DMS79 (cell line): ENCODE results near the gene CDC20.

Experiments
- DNase-seq: peaks from one replicate; lab custom pipeline; 2025; lab: John Stamatoyannopoulos, UW

CDC20 gene

DNA sequence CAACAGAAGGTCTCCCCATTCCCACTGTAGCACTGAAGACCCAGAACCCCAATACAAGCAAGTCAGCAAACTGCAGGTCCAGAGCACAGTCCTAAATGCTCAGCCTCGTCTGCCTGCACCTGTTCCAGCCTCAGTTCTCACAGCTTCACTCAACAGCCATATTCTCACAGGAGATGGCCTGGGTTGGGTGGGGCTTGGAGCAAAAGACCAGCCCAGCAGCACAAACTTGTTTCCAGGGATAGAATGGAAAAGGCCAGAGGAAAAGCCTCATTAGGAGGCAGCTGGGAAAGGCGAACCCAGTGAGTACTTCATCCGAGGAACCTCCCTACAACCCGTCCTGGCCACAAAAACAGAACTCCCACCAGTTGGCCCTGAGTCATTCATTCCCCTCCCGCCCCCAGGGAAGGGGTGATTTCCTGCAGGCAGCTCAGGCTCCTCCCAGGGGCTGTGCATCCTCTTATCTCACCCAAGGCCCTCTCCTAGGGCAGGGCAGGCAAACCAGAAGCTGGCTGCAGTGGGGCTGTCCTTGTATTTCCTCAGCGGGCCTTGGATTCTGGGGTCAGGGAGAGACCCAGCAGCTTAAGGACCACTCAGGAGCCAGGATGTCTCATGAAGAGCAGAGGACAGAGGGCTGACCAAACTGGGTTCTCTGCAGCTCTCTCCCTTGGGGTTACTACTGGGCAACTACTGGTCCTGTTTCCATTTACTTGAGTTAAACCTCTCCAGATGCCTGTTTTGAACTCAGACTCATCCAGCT, 28.6 kb upstream of the CDC20 start:
- DNase-seq, result no peak

DNA sequence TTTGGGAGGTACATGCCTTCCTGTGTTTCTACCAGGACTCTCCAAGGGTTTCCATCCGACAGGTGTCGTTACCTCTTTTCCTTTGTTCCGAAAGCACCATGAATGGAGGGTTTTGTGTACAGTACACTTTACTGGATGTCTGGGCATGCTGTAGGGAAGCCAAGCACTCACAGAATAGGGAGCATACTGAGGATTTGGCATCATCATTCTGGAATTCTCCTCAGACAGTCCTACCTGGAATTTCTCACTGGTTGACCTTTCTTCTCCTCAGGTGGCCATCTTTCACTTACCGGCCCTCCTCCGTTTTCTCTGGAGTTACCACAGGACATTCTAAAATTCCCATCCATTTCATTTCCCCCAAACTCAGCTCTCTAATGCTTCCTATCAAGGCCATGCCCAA, 27.1 kb upstream of the CDC20 start:
- DNase-seq, result no peak

- DNase-seq, result no peak
Observed at GRCh38 chr1:43334453-43335205, 24.2 kb upstream of the CDC20 start.

DNA sequence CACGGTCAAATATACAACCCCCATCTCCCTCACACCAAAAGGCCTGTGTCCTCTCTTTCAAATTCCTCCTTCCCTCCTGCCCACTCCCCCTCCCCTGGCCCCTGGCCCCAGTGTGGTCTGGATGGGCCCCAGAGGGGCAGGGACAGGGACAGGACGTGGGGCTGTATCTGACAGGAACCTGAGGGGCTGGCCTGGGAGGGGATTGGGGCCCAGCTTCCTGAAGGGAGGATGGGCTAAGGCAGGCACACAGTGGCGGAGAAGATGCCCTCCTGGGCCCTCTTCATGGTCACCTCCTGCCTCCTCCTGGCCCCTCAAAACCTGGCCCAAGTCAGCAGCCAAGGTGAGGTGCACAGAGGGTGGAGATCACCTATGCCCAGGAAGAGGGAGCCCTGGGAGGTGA, 21.2 kb upstream of the CDC20 start, which contains the start of gene MPL:
MPL (plus strand) TSS at position 231 of the 400 bp plus-strand sequence; CDS start at position 262, 31 bp downstream.
- no peak for DNase-seq

GRCh38 chr1:43338001-43338400, 20.8 kb upstream of the CDC20 start:
- DNase-seq, result no peak

DNA sequence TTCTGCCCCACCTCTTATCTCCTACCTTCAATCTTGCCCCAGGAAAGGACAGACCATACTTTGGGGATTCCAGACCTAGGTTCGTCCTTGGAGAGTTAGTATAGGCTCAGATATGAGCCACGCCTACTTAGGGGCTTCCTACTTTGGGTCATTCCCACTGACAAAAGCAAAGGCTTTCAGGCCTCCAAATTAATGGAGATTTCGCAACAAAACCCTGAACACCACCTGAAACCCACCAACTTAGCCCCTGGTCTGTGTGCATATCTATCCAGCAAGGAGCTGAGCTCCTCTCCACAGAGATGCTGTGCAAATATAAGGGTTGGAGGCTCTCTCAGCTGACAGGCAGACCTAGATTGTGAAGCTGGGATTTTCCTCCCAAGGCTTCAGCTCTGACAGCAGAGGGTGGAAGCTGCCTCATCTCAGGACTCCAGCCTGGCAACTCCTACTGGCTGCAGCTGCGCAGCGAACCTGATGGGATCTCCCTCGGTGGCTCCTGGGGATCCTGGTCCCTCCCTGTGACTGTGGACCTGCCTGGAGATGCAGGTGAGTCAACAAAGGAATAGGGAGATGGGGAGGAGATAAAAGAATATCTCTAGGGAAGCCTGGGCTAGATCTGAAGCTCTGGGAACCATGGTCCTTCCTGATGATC, 19.1 kb upstream of the CDC20 start:
- no peak for DNase-seq

DNA sequence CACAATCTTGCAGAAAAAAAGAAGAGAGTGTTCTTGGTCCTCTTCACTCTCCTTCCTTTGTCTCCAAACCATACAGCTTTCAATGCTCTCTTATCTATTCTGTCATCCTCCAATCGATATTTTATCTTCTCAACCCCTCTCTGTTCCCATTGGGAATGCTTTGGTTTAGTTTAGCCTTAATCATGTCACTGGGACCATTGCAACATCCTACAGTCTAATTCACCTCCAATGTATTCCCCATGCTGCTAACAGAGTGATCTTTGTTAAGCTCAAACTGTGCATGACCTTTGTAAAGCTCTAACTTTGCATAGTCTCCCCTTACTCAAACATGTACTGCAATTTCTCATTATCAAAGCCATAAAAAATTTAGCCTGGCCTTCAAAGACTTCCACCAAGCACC, 18.2 kb upstream of the CDC20 start:
- no peak for DNase-seq

- DNase-seq, result no peak
Observed at GRCh38 chr1:43344267-43344850, 14.4 kb upstream of the CDC20 start.

- no peak for DNase-seq
Observed at GRCh38 chr1:43345120-43345519, 13.7 kb upstream of the CDC20 start.

DNA sequence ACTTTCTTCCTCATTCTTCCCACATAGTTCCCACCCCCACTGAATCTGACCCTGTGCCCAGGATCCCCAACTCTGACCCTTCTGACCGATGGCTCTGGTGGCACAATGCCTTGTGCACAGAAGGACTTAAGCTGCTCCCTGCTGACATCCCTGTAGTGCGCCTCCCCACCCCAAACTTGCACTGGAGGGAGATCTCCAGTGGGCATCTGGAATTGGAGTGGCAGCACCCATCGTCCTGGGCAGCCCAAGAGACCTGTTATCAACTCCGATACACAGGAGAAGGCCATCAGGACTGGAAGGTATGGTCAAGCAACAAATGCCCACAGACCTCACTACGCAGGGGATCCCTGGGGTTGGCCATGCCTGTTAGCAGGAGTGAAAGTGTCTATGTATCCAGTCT, 12.1 kb upstream of the CDC20 start:
- no peak for DNase-seq

DNA sequence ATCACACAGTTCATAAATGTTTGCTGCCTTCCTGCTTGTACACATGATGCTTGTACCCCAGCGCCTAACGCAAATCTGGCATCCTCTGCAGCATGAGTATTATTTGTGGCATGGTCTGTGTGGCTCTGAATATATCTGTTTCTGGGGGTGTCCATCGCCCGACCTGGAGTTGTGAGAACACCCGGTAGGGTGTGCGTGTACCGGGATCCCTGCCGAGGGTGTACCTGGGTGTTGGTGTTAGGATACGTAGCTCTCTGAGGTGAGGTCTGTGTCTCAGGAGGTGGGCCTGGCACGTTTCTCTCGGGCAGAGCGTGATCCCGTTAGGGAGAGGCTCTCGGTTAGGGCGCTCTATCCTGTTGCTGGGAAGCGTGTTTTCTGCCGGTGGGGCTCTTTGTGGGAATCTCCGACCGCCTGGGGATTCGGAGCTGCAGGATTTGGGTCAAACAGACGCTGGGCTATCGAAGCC, 10.4 kb upstream of the CDC20 start:
- peak; percentile 77 for DNase-seq

GRCh38 chr1:43348809-43349593, 9.8 kb upstream of the CDC20 start:
- DNase-seq, result peak; percentile 95

DNA sequence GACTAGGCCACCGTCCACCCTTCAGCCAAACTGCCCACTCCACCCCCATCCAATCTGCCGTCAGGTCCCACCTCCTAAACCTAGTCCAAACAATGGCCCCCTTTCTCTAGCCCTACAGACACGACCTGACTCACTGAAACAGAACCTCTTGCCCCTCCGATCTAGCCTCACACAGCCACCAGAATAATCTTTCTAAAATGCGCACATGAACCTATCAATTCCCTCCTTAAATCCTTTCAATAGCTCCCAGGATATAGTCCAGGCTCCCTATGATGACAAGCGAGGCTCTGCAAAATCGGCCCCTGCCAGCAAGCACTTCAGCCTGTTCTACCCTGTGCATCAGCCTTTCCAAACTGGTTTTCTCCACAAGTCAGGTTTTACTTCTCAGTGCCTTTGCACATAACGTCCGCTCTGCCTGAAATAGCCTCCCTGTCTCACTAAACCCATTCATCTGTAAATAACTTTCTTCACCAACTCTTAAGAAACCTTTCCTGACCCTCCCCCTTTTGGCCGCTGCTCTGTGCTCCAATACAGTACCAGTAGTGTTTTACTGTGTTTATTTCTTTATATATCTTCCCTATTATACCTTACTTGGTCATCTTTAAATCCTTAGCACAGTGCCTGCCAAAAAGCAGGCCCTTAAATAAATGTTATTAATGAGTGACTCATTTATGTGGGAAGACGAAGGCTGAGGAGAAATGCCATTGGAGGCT, 9.0 kb upstream of the CDC20 start:
- DNase-seq, result no peak

DNA sequence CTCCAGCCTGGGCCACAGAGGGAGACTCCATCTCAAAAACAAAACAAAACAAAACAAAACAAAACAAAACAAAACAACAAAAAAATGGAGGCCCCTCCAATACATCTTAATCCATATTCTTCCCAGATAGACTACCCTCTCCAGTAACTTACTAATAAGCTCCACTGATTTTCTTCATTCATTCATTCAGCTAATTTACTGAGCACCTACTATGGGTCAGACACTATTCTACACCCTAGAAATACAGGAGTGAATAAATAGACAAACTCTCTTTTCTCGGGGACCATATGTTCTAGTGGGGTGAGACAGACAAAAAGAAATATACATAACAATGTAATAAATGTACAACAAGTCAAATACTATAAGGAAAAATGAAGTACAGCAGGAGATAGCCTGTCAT, 7.8 kb upstream of the CDC20 start:
- DNase-seq, result no peak

GRCh38 chr1:43351421-43352350, 7.1 kb upstream of the CDC20 start:
- DNase-seq, result no peak

GRCh38 chr1:43352351-43352705, 6.5 kb upstream of the CDC20 start:
- DNase-seq, result no peak

DNA sequence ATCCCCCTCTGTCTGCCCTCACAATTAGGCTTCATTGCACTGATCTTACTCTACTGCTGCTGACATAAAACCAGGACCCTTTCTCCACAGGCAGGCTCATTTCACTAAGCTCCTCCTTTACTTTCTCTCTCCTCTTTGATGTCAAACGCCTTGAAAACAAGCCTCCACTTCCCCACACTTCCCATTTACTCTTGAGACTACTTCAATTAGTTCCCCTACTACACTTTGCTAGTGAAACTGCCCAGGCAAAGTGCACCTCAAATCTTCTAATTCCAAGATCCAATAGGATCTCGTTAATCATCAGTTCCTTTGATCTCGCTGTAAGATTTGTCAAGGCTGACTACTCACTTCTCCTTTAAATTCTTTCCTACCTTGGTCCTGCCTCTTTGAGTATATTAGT, 5.9 kb upstream of the CDC20 start:
- DNase-seq, result no peak

DNA sequence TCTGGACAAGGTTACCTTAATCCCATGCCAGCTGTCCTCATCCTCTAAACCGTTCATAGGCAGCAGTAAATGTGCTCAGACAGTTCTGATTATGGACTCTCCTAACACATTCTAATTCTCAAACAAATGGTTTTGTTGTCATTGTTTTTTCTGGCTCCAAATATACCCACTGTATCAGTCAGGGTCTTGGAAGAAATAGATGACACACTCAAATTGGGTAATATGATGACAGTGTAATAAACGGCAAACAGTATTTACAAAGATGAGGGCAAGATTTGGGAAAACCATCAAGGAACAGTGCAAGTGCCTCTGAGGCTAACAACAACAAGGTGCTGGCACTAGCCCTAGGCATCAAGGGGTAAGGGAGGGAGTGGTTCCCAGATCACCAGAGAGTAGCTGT, 4.3 kb upstream of the CDC20 start:
- DNase-seq, result no peak

DNA sequence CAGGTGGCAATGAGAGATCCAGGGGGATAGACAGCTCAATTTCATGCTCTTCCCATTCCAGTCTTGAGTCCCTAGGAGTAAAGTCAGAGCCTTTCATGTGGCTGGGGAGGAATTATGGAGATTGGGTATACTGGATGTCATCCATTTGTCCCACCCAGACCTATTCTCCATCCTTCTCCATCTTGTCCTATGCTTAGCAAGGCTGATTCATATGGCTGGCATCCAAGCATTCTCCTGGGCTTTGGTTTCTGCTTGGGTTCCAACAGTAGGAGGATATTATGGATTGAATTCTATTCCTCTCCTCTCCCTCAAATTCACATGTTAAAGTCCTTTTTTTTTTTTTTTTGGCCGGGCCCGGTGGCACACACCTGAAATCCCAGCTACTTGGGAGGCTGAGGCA, 3.8 kb upstream of the CDC20 start:
- DNase-seq, result no peak

DNA sequence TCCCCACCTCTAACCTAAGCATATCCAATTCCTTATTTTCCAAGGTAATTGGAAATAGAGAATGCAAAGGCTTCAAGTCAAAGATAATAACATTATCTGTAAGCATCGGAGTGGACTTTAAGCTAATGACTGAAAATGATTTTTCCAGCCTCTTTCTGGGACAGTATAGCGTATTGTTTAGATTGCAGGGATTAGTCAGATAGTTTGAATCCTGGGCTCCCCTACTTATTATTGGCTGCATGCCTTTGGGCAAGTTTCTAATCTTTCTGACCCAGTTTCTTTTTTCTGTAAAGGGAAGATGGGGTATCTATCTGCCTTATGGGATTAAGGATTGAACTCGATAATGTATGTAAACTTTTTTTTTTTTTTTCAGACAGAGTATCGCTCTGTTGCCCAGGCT, 1.5 kb upstream of the CDC20 start:
- DNase-seq, result no peak
